ENCODE data around the gene GPX2.

DNA sequence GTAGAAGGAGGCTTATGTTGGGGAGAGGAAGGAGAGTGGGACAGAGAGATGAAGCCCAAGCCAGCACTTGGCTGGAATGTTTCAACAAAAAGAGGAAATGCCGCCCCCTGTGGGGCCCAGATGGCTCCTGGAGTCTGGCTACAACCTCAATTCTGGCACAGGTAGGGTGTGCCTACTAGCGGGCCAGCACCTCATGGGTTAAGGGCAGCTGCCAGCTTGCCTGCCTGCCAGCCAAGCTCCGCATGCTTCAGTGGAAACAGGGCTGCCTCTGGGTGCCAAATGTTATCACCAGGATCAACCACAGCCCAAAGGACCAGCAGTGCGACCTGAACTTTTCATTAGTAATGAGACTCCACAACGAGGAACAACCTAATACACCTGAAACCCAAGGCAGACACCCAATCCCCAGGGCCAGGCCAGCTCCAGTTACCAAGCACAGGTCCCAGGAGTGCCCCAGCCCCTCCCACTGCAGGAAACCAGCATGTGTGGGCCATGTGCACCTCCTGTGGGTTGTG lies 18.3 kb upstream of the GPX2 start:
- TF ChIP-seq, protein P1, sequence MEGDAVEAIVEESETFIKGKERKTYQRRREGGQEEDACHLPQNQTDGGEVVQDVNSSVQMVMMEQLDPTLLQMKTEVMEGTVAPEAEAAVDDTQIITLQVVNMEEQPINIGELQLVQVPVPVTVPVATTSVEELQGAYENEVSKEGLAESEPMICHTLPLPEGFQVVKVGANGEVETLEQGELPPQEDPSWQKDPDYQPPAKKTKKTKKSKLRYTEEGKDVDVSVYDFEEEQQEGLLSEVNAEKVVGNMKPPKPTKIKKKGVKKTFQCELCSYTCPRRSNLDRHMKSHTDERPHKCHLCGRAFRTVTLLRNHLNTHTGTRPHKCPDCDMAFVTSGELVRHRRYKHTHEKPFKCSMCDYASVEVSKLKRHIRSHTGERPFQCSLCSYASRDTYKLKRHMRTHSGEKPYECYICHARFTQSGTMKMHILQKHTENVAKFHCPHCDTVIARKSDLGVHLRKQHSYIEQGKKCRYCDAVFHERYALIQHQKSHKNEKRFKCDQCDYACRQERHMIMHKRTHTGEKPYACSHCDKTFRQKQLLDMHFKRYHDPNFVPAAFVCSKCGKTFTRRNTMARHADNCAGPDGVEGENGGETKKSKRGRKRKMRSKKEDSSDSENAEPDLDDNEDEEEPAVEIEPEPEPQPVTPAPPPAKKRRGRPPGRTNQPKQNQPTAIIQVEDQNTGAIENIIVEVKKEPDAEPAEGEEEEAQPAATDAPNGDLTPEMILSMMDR (IDR thresholded peaks at IDR 0.05), result no peak
- no peak for TF ChIP-seq POLR2A (IDR thresholded peaks at IDR 0.05)

Data from right lobe of liver (tissue), 4 donors.